Stimulated activated CD4-positive, alpha-beta T cell treated with anti-CD3 and anti-CD28 coated beads, TNF-alpha, amount 100 ng/mL, for 4 hours (primary cell): Measurements from ENCODE around the gene TRRAP.
"Not testable (repeated sequence)": the region's sequence is repeated elsewhere in the genome, so short reads cannot be mapped to it uniquely, and the experiment has no call there.

Experiments used
- DNase-seq, 3 experiments: peaks; one replicate each; pipeline ENCODE4 v3.0.0-alpha.2; 2020; ENCODE audit warnings: low read depth in 3 of 3

Gene TRRAP

DNA sequence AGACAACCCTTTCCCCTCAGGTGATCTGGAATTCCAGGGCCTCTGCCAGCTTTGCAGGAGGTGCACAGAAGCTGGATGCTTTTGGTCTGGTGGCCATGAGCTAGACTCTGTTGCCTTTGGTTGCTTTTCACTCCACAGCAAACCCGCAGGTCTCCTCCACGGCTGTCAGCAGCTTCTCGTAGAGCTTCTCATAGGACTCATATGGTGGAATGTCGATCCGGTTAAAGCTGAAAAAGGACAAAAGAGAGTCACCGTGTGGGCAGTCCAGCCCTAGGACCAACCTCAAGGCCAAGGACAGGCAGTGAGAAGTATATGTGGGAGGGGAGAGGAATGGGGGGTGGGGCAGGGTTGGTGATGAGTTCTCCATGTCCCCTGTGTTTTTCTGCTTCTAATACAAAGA lies 152.1 kb downstream of the TRRAP start:
- DNase-seq = no peak

DNA sequence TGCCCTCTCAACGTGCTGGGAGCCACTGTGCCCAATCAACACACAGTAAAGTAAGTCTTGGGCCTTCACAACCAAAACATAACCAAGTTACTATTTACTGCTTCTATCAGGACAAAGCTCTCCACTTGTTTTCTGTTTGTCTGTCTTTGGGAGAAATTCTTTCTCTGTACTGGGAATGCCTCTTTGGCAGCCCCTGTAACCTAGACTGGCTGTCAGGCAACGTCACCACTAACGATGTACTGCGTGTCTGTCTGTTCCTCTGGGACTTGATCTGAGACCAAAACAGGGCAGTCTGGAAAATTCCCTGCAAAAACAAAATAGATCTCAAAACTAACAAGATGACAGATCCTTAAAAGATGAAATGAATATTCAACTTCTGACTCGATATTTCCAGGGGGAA lies 152.6 kb downstream of the TRRAP start:
- DNase-seq = no peak

DNA sequence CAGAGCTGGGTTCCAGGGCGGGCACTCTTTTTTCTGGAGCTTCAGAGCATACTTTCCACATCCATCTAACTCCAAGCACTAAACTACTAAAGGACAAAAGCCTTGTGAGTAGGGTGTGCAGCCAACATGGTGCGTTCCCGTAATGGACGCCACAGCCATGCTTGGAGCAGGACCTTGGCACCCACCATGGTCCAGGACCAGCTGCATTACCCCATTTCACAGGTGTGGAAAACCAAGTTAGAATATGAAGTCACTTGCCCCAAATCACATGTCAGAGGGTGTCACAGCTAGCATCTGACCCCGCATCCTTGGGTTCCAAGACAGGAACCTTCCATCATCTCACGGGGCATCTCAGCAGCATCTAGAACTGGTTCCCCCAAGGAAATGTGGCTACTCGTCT lies 153.2 kb downstream of the TRRAP start:
- no peak for DNase-seq

DNA sequence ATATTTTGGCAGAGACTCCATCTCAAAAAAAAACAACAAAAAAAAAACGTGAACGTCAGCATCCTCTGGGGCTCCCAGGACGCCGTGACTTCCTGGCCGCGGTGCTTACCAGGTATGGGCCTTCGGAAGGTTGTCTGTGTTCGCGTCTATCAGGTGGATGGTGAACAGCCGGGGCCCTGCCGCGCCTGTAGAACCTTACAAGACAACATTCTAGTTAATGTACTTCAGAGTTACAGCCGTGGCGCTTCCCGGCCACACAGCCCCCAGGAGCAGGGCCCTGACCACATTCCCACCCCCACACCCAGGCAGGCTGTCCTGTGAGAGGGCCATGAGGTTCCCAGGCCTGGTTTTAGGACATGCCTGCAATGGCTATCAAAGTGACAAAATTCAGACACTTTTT lies 154.6 kb downstream of the TRRAP start:
- DNase-seq = no peak

DNA sequence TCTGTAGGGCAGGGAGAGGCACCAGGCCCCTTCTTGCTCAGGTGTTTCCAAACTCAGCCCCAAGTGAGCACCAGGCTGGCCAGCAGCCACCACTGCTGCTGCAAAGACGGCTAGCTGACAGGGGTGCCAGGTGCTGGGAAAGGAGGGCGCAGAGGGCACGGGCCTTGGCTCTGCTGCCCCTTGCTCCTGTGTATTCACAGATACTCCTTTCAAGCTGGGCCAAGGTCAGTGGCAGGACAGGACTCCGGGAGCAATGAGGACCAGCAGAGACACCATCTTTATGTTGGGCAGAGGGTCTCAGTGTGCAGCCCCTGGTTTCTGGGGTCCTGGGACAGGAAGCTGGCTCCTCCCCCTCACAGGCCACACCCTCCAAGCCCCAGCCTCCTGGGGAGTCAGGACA lies 155.4 kb downstream of the TRRAP start:
- DNase-seq = no peak

DNA sequence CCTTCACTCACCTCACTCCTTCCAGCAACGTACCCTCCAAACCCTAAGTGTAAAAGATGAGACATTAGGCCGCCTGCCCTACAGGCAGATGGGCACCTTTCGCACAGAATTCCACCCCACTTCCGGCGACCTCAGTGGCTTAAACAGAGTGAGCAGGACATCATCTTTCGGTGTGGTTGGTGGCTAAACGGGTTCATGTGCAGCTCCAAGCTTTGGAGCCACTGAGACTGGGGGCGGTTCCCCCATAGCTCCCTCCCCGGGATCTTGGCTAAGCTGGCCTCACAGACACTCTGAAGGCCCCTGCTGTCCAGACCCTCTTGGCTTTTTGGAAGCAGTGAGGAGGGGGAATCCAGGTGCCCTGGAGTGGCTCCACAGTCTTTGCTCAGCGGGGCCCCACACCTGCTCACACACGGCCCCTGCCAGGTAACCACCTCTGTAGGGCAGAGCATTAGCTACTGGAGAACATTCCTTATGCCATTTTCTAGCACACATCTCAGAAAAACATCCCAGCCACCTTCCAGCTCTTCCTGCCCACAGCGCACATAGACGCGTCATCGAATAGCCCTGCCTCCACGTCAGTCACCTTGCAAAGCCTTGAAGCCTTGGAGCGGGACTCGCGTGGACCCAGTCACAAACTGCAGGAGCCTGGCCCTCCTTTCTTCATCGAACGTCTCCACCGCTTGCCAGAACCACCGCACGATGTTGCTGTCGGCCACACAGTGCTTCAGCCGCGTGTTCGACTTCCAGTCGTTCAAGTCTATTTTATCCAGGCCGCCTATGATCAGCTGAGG lies 156.8 kb downstream of the TRRAP start:
- no peak for DNase-seq

DNA sequence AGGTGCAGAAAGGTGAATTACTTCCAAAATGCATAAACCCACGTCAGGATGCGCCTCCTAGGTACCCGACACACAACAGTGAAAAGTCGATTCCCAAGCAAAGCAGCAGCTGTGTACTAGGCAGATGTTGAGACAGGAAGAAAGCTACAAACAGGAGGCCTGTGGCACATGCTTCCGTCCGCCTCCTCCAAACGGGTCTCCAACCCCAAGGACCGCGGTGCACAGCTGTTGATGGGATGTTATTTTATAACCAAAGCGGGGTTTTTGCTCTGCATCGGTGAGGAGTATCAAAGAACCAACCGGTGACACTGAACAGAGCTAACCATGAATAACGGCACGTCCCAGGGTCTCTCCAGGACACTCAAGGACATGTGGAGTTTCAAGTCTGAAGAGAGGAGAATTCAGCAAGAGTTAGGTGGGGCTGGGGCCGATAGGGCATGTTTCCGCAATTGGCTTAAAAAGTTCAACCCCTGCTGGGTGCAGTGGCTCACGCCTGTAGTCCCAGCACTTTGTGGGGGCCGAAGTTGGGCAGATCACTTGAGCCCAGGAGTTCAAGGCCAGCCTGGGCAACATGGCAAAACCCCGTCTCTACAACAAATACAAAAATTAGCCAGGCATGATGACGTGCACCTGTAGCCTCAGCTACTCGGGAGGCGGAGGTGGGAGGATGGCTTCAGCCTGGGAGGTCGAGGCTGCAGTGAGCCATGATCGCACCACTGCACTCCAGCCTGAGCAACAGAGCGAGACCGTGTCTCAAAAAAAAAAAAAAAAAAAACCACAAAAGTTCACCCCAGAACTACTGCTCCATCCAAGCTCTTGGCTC lies 157.6 kb downstream of the TRRAP start:
- no peak for DNase-seq

DNA sequence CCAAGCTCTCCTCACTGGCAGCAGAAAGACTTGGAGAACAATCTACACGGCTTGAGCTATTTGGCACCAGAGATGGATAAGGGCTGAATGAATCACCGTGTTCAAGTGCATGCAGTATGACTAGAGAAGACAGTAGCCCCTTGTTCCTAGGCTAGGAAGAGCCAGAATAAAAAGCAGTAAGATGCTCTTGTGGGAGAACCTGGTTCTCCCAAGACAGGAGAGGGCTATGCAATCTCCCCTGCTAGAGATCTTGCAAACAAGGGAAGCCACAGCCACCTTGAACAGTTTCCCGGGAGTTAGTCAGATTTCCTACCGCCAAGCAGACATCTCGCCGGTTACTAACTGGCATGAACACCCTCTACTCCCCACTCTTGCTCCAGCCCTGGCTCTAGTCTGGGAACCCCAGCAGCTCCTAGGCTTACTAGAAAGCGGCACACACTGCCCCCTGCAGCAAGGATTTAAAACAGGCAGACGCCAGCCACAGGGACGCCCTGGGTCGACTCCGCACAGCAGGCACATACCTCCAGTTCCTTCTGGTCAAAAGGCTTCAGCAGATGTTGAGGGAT lies 158.3 kb downstream of the TRRAP start:
- no peak for DNase-seq

DNA sequence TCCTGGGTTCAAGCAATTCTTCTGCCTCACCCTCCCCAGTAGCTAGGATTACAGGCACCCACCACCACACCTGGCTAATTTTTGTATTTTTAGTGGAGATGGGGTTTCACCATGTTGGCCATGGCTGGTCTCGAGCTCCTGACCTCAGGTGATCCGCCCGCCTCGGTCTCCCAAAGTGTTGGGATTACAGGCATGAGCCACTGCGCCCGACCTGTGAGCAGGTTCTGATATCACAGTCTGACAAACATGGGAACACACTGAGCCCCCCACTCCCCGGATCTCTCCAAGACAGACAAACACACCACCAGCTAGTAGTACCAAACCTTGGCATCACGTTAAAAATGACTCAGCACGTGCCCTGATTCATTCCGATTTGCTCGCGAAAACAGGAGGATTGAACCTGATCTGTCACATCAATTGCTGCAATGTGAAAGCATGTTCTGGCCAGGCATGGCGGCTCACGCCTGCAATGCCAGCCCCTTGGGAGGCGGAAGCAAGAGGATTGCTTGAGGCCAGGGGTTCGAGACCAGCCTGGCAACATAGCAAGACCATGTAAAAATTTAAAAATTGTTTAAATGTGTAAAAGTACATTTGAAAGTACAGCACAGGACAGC lies 159.1 kb downstream of the TRRAP start:
- no peak for DNase-seq

DNA sequence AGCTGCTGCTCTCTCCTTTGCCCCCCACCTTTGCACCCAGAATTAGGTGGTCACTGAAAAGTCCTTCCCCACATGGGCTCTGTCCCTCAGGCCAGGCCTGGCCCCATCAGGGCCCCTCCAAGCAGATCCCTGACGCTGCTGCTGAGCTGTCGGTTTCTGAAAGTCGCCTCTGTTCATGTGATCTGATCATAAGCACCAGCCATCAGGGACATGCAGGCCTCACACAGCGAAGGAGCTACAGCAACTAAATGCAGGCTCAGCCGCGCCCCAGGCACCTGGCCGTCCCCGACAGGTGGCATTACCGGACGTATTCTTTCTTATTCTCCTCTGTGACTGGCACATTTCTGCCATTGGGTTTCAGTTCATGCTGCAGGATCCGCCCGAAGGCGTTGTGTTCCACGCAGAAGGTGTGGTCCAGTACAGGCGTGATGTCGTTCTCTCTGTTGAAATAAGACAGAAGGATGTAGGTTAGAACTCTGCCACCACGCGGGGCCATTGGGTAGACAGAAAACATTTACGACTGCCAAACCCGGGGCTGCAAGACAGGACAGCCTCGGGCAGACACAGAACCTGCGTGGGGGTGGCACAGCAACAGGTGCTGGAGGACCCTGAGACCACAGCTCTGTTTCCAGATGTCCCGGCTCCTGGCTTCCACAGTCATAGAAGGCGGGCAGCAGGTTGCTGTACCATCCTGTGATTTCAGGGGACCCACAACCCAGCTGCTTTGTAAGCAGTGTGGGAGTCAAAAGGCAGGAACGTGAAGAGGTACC lies 159.9 kb downstream of the TRRAP start:
- DNase-seq = no peak

DNA sequence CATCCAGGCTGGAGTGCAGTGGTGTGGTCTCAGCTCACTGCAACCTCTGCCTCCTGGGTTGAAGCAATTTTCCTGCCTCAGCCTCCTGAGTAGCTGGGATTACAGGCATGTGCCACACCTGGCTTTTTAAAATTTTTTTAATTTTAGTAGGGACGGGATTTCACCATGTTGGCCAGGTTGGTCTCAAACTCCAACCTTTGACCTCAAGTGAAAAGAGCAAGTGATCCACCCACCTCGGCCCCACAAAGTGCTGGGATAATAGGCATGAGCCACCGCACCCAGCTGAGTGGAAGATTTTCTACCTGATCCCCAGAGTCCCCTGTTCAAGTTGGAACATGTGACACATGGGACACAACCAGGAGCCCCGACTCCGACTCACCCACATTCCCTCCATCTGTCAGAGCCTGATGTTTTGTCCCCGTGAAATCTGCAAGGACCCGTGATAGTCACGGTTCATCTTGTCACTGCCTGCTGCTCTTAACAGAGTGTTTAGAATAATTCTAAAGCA lies 161.1 kb downstream of the TRRAP start:
- DNase-seq = no peak

DNA sequence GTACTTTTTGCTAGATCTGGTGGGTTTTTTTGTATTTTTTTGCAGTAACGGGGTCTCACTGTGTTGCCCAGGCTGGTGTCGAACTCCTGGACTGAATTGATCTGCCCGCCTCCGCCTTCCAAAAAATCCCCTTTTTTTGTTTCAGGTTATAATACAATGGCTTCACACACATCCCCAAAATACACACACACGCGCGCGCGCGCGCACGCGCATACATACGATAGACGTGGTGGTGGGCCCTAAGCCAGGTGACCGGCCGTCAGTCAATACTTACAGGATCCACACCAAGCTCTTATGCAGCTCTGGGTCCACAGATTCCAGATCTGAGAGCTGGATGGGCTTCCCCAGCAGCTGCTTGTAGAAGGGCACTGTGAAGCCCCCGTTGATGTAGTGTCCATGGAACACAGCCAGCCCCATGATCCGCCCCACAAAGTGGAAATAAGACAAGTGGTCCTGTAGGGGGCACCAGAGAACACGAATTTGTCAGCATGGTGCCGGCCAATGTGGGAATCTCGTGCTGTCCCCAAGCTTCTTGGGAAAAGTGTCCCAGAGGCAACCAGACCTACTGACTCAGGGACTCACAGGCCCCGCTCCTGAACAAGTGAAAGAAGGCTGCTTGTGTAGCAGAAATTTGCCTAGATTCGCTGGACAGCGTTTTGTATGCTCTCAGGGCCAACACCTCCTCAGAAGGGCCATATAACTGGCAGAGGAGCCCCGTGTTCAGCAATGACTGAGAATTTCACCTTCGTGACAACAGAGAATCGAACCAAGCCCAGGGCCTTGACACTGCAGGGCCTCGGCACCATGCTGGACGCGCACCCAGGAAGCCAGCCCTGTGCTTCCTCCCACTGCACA lies 162.0 kb downstream of the TRRAP start:
- DNase-seq = peak in 2 of 3 experiments; percentile 20 to 37

DNA sequence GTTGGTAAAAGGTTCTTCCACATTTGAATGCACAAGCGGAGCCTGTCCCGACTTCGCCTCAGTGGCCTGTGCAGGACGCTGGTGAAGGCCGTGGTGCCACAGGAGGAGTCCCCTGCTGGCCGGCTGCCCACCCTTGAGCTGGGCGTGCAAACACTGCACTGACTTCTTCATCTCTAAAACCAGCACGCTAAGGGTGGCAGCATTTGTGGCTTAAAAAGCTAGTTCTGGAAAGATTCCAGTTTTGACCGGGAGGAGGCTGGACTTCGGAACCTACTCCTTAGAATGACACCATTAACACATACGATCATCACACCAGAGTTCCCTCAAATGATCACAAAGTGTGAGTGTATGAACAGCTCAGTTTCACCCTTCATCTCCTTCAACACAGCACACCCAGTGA lies 163.2 kb downstream of the TRRAP start:
- DNase-seq = no peak

DNA sequence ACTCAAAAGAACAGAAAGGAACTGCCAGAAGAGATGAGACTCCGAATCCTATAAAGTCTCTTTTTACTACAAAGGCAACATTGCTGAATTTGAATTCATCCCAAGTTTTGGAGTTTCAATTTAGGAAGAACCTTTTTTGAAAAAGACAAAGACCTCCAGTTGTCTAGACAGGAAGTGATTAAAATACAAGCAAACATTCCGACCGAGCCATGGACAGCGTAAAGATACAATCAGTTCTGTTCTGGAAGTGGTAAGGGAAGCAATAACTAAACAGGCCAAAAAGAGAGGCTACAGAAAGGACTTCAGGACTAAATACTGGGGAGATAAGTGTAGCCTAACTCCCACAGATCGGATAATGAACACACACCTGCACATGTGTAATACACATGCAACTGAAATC lies 164.6 kb downstream of the TRRAP start:
- DNase-seq = no peak

DNA sequence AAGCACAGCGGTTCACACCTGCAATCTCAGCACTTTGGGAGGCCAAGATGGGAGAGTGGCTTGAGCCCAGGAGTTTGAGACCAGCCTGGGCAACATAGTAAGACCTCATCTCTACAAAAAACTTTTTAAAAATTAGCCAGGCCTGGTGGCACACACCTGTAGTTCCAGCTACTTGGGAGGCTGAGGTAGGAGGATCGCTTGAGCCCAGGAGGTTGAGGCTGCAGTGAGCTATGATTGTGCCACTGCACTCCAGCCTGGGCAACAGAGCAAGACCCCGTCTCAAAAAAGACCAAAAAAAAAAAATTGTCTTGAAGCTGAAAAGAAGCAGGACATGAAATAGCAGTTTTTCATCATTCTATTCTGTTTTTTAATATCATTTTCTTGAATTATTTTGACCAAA lies 166.5 kb downstream of the TRRAP start:
- DNase-seq = not testable (repeated sequence)

DNA sequence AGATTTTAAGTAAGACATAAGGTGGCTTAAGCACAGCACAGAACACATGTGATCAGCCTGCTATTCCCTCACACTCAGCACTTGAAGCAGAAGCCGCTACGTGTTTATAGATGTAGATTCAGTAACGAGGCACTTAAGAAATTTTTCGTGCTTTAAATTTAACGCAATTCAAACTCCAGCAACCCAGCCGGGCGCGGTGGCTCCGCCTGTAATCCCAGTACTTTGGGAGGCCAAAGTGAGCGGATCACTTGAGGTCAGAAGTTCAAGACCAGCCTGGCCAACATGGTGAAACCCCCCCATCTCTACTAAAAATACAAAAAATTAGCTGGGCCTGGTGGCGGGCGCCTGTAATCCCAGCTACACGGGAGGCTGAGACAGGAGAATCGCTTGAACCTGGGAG lies 167.9 kb downstream of the TRRAP start:
- not testable (repeated sequence) for DNase-seq

DNA sequence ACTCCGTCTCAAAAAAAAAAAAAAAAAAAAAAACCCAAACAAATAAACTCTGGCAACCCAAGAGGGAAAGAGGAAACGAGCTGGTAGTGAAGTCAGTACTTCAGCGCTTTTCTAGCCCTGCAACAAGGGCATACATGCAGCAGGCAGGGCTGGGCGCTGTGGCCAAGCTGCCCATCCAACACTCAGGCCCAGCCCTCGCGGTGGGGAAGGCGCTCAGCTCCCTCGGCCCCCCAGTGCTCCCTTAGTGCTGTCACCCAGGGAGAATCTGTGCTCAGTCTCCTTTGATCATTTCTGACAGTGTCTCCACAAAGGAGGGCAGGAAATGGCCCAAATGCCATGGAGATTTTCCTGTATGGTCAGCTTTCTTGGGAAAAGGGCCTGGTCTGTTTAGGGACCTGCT lies 168.4 kb downstream of the TRRAP start:
- no peak for DNase-seq

DNA sequence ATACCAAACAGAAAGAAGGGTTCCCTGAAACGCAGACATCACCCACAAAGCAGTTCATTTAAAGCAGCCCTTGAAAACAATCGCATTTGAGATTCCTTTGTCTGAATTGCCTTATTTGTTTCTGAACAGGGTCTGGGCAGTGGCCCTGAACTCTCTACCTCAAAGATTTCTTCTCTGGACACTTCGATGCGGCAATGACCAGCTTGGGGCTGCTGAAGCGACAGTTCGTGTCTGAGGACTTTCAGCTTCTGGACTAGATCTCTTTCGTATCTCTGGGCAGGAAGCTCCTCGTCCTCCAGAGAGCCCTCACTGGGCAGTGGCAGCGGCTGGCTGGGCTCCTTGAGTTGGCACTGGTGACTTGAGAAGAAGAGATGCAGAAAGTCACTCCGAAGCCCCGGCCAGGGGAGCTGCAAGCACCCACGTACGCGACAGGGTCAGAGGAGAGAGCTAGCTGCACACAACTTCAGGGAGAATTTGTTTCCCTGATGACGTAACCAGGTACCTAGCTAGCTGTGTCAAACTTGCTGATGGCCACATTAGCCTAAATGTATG lies 169.3 kb downstream of the TRRAP start:
- no peak for DNase-seq

DNA sequence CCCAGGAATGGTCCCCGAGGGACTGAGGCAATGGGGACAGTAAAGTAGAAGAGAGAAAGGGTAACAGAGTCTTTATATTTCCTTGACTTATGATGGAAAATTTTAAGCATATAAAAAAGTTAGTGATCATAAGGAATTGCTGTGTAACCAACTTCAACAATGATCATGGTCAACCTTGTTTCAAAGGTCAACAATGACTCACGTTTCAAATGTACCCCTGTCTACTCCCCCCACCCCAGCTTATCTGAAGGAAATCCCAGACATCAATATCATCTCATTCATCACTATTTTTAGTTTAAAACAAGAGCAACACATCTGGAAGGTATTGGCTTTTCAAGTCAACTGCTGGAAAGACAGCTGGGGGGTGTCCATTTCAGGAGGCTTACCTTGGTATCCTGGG lies 172.6 kb downstream of the TRRAP start:
- no peak for DNase-seq

DNA sequence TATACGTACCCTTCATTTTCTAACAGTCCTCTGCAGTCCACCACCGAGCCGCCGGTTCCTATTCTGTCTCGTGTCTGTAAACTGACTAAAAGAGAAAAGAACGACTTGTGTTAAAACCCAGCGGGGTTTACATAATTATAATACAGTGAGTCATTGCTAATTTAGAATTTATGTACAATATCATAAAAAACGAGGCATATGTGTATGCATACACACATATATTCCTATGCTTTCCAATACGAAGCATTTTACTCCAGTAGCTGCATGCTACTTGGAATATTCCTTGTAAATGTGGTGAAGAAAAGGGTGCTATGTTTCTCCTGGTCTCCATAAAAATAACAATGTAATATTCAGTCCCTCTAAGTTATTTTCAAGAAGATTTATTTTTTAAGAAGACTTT lies 176.4 kb downstream of the TRRAP start:
- DNase-seq = no peak
